Measurements from ENCODE around the gene SLC50A1. TPM values are rescaled to one million over a fixed set of nuclear protein-coding genes. Genes with fewer than 3 reads are reported as not detected.

Gene SLC50A1
- total and polyA plus RNA-seq, 2 of the 8 experiments (the other 6 are each of a cell fraction or from before 2014, with no cell fraction given), result 36.5 to 90.8 TPM

DNA sequence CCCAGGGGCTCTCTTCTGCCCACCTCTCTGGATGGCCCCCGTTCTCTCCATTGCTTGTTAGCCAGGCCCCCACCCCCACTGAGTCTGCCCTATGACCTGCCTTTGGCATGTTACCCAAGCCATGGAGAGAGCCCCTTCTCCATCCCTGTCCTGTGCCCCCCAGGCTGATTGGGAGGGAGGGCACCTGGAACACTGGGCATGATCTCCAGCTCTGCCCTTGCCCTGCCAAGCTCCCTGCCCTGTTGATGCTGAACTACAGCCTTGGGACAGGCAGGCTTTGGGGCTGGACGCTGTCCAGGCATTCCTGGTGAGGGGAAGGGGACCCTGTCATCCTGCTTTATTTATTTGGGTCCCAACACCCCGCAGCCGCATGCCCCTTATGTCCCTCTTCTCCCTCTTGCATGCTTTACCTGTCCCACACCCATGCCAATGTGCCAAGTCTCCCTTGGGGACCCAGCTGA lies 48.7 kb downstream of the SLC50A1 start:
- Histone ChIP-seq H3K23ac (ENCODE audit: insufficient read length) (no peak overlapping the region), H3K79me1 (ENCODE audit: low read depth, low read length) (no peaks in the 10 kb centered on the region), H2AK5ac (ENCODE audit: low read depth, low read length) (no peak overlapping the region), H3K9me3 (ENCODE audit: insufficient read depth in 2 of 2, low read depth in 1 of 2, low read length in 1 of 2) (no peaks in the 10 kb centered on the region), H4K5ac (ENCODE audit: insufficient read length, low read depth, low read length) (no peak overlapping the region), H3K14ac (ENCODE audit: insufficient read length) (no peak overlapping the region), H4K20me1 (replicated peaks in 1 of 2; ENCODE audit: control insufficient read depth in 1 of 2, insufficient read depth in 2 of 2, low read length in 2 of 2) (peaks cover 0 to 3% of the 10 kb centered on the region in 2 experiments), H3K23me2 (ENCODE audit: low read depth, low read length) (no peaks in the 10 kb centered on the region; the same call in 1 of the 2 replicates), H3K27ac (ENCODE audit: low read depth, low read length) (no peak overlapping the region), H2BK120ac (replicated peaks; ENCODE audit: low read depth, low read length) (no peak overlapping the region), H2BK5ac (ENCODE audit: low read depth, low read length) (peak overlapping the region; percentile 60; the same call in 1 of the 2 replicates), H2BK12ac (ENCODE audit: low read depth, low read length) (no peak overlapping the region), H3K79me2 (ENCODE audit: control insufficient read depth in 1 of 2, insufficient read depth in 2 of 2, low read length in 2 of 2) (no peaks in the 10 kb centered on the region), H3K56ac (replicated peaks; ENCODE audit: insufficient read length, low read depth, low read length) (no peak overlapping the region), H3K4me1 (replicated peaks in 1 of 4; ENCODE audit: control insufficient read depth in 3 of 4, insufficient read depth in 4 of 4, low read length in 3 of 4) (peaks cover 4 to 20% (median 11%) of the 10 kb centered on the region in 4 experiments), H3K4me3 (ENCODE audit: extremely low read depth in 1 of 4, insufficient read depth in 2 of 4, low read depth in 3 of 4, low read length in 4 of 4) (no peak overlapping the region), H3K9ac (replicated peaks in 1 of 4; ENCODE audit: extremely low read depth in 1 of 4, low read depth in 3 of 4, low read length in 3 of 4) (no peak overlapping the region), H3K36me3 (ENCODE audit: control insufficient read depth in 2 of 4, insufficient read depth in 4 of 4, low read length in 3 of 4) (peaks cover 0 to 22% (median 14%) of the 10 kb centered on the region in 4 experiments; a peak in 7 of 8 replicates), H3K4ac (replicated peaks; ENCODE audit: insufficient read length, low read depth, low read length) (no peak overlapping the region), H2BK15ac (ENCODE audit: low read length) (no peak overlapping the region), H4K91ac (replicated peaks; ENCODE audit: insufficient read length, low read length) (no peak overlapping the region), H3K18ac (ENCODE audit: extremely low read depth, low read length) (no peak overlapping the region), H3K27me3 (replicated peaks in 1 of 4; ENCODE audit: control insufficient read depth in 3 of 4, extremely low read depth in 1 of 4, insufficient read depth in 3 of 4, low read length in 3 of 4) (no peaks in the 10 kb centered on the region), H4K8ac (ENCODE audit: extremely low read depth, insufficient read depth, low read length) (no peak overlapping the region), H2AFZ (ENCODE audit: low read length) (no peak overlapping the region), H3K4me2 (ENCODE audit: insufficient read depth in 1 of 2, low read depth in 2 of 2, low read length in 2 of 2) (no peak overlapping the region), H2BK20ac (ENCODE audit: low read length) (no peak overlapping the region)
- 82% methylated on average over 4 of the region's 4 CpGs; no CpG with 5 or more reads in 1 of the 2 experiments for WGBS, 2 experiments (ENCODE audit: extremely low coverage in 1 of 2, insufficient coverage in 1 of 2, insufficient read length in 1 of 2, insufficient replicate concordance in 2 of 2, low coverage in 1 of 2, low lambda C conversion rate in 2 of 2, missing lambda C conversion rate in 1 of 2)
- ChIA-PET CTCF (ENCODE audit: partially characterized antibody) (interaction anchor here (0.9 to 6.1 kb wide), 6 partner anchors 9 to 123 kb away, joined by 3 to 38 read pairs (median 4); no protein-coding TSS in a partner anchor), POLR2A (ENCODE audit: partially characterized antibody) (interaction anchor here (1.2 to 20.5 kb wide), 4 partner anchors 10 to 67 kb away, joined by 3 to 512 read pairs (median 30); partner anchors contain the start of genes KRTCAP2, MTX1, THBS3 and TRIM46)
- FAIRE-seq, result no peak
- DNase-seq (ENCODE audit: low read depth in 1 of 2, low spot score in 2 of 2), result no peak
- TF ChIP-seq RXRA (IDR thresholded peaks at IDR 0.05; ENCODE audit: insufficient read depth, low read depth, low read length) (no peak), RAD21 (IDR thresholded peaks at IDR 0.05 in 1 of 2, conservative IDR thresholded peaks at IDR 0.05 in 1 of 2; ENCODE audit: low read depth in 2 of 2, low read length in 2 of 2) (no peak), CREB1 (IDR thresholded peaks at IDR 0.05) (no peak), HDAC6 (IDR thresholded peaks at IDR 0.05; ENCODE audit: low read depth, low read length) (no peak), SP1 (IDR thresholded peaks at IDR 0.05; ENCODE audit: low read depth, low read length) (no peak), GABPA (IDR thresholded peaks at IDR 0.05; ENCODE audit: borderline replicate concordance, insufficient read depth, low read length) (no peak), GTF2F1 (IDR thresholded peaks at IDR 0.05; ENCODE audit: borderline replicate concordance, low read depth, low read length) (no peak)
- TF ChIP-seq, protein P1, sequence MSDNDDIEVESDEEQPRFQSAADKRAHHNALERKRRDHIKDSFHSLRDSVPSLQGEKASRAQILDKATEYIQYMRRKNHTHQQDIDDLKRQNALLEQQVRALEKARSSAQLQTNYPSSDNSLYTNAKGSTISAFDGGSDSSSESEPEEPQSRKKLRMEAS (IDR thresholded peaks at IDR 0.05), result no peak
- TF ChIP-seq, protein P2, sequence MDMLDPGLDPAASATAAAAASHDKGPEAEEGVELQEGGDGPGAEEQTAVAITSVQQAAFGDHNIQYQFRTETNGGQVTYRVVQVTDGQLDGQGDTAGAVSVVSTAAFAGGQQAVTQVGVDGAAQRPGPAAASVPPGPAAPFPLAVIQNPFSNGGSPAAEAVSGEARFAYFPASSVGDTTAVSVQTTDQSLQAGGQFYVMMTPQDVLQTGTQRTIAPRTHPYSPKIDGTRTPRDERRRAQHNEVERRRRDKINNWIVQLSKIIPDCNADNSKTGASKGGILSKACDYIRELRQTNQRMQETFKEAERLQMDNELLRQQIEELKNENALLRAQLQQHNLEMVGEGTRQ (IDR thresholded peaks at IDR 0.05; ENCODE audit: low read length), result no peak
- TF ChIP-seq, protein P3, sequence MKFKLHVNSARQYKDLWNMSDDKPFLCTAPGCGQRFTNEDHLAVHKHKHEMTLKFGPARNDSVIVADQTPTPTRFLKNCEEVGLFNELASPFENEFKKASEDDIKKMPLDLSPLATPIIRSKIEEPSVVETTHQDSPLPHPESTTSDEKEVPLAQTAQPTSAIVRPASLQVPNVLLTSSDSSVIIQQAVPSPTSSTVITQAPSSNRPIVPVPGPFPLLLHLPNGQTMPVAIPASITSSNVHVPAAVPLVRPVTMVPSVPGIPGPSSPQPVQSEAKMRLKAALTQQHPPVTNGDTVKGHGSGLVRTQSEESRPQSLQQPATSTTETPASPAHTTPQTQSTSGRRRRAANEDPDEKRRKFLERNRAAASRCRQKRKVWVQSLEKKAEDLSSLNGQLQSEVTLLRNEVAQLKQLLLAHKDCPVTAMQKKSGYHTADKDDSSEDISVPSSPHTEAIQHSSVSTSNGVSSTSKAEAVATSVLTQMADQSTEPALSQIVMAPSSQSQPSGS (IDR thresholded peaks at IDR 0.05; ENCODE audit: low read length), result no peak
